HG02938 (cell line): ENCODE results near the gene CNBD2.
A peak's percentile ranks its signal among the peaks of the same experiment; 100 is the strongest.
"Not testable (repeated sequence)": the region's sequence is repeated elsewhere in the genome, so short reads cannot be mapped to it uniquely, and the experiment has no call there.

Experiments used
- ATAC-seq: cut with Tn5 transposase; IDR thresholded peaks from one replicate; pipeline ENCODE4 v1.9.1; 2021; ENCODE audit warnings: mild to moderate bottlenecking, moderate library complexity; ENCODE audit not compliant: unreplicated experiment

The CNBD2 gene

DNA sequence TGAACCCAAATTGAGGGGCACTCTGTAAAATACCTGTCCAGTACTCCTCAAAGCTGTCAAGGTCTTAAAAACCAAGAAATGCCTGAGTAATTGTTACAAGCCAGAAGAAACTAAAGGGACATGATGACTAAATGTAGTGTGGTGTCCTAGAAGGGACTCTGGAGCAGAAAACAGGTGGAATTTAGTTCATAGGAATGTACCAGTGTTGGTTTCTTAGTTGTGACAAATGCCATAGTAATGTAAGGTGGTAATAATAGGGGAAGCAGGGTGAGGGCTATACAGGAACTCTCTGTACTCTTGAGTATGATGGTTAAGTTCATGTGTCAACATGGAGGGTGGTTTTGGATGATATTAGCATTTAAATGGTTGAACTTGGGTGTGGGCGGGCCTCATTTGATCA is 92.3 kb downstream of the CNBD2 start:
- ATAC-seq: no peak

GRCh38 chr20:36061754-36062153 is 93.4 kb downstream of the CNBD2 start:
- no peak for ATAC-seq

DNA sequence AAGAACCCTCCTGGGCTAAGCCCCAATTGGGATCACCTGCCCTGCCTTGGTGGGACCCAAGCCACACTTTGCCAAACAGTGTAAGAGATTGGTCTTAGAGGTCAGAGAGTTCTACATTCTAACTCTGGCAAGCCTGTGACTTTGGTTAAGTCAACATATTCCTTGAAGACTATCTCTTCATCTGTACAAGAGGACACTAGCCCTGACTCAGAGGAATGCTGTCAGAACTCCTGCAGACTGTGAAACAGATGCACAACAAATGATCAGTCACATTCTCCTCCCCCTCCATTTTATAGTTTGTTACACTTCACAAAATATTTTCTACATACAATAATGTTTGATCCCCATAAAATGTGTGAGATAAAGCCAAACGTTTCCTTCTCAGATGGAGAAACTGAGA is 94.4 kb downstream of the CNBD2 start:
- no peak for ATAC-seq

GRCh38 chr20:36063916-36064657 is 95.7 kb downstream of the CNBD2 start:
- peak; percentile 22 for ATAC-seq

GRCh38 chr20:36064658-36065426 is 96.5 kb downstream of the CNBD2 start:
- ATAC-seq: peak; percentile 85

- ATAC-seq: no peak
Observed at GRCh38 chr20:36065427-36065998, 97.1 kb downstream of the CNBD2 start.

GRCh38 chr20:36066777-36067176 is 98.4 kb downstream of the CNBD2 start:
- no peak for ATAC-seq

DNA sequence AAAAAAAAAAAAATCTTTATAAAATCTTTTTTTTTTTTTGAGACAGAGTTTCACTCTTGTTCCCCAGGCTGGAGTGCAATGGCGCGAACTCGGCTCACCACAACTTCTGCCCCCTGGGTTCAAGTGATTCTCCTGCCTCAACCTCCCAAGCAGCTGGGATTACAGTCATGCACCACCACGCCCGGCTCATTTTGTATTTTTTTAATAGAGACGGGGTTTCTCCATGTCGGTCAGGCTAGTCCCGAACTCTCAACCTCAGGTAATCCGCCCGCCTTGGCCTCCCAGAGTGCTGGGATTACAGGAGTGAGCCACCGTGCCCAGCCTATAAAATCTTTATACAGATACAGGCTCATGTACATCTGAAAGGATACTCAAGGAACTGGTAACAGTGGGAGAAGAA is 100.1 kb downstream of the CNBD2 start:
- not testable (repeated sequence) for ATAC-seq

- ATAC-seq: no peak
Observed at GRCh38 chr20:36070451-36070850, 102.1 kb downstream of the CNBD2 start.

GRCh38 chr20:36071848-36072247 is 103.5 kb downstream of the CNBD2 start:
- ATAC-seq: no peak

DNA sequence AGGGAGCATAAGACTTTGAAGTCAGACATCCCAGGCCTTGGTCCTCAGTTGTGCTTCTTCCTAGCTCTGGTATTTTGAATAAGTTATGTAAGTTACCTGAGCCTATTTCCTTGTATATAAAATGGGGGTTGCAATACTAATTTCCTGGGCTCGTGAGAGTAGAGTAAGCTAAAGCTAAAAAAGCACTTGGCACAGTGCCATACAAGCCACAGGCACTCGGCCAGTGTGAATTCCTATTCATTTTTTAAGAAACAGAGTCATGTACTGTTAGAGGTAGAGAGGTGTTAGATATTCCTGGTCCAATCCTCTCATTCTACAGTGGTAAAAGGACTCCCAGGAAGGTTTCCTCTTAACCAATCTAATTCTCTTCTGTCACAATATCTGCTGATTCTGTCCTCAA is 106.6 kb downstream of the CNBD2 start:
- no peak for ATAC-seq

GRCh38 chr20:36077762-36078161 is 109.4 kb downstream of the CNBD2 start:
- ATAC-seq: not testable (repeated sequence)

DNA sequence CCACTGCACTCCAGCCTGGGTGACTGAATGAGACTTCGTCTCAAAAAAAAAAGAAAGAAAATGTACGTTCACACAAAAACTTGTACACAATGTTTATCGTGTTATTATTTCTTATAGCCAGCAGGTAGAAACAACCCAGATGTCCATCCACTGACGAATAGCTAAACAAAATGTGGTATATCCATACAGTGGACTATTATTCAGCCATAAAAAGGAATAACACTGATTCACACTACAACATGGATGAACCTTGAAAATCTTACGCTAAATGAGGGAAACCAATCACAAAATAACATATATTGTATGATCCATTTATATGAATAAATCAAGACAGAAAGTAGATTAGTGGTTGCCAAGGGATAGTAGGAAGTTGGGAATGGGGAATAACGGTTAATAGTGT is 111.1 kb downstream of the CNBD2 start:
- no peak for ATAC-seq

DNA sequence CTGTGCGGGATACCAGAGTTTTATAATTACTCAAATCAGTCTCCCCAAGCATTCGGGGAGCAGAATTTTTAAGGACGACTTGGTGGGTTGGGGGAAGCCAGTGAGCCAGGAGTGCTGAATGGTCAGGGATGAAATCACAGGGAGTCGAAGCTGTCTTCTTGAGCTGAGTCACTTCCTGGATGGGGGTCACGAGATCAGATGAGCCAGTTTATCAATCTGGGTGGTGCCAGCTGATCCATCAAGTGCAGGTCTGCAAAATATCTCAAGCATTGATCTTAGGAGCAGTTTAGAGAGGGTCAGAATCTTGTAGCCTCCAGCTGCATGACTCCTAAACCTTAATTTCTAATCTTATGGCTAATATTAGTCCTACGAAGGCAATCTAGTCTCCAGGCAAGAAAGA is 111.6 kb downstream of the CNBD2 start:
- not testable (repeated sequence) for ATAC-seq
